GM12874 (cell line): ENCODE measurements around the gene NXPE4.

ENCODE experiments used
- CTCF ChIP-seq: IDR thresholded peaks from 2 replicates; pipeline ENCODE4 v1.5.1; 2011; ENCODE audit warnings: low read depth, mild to moderate bottlenecking, control low read depth, low read length, moderate library complexity; ENCODE audit not compliant: insufficient read depth

Gene NXPE4

DNA sequence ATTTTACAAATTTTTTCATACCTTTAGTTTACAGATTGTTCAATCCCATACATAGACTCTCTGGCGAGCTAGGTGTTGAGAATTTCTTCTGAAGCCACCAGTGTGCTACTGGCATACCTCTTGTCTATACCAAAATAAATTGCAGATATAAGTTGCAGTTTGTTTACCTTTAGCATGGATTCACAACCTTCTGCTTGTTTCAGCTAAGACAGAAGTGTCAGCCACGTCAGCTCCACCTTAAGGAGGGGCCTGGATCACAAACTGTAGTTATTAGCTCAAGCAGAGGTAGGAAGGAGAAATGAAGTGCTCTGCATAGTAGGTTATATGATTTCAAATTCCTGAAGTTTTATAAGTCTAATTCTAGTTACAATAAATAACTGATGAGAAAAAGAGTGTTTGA lies at the start of gene NXPE4:
TSS of gene NXPE4 (minus strand) at position 216 of the 400 bp plus-strand sequence. CDS start 1,027 bp downstream, outside the sequence.
- TF ChIP-seq CTCF = no peak

GRCh38 chr11:114625294-114625693 lies 29.7 kb upstream of the NXPE4 start:
- TF ChIP-seq CTCF = no peak

- TF ChIP-seq CTCF = no peak
Measured at GRCh38 chr11:114624455-114625207, 29.0 kb upstream of the NXPE4 start.

DNA sequence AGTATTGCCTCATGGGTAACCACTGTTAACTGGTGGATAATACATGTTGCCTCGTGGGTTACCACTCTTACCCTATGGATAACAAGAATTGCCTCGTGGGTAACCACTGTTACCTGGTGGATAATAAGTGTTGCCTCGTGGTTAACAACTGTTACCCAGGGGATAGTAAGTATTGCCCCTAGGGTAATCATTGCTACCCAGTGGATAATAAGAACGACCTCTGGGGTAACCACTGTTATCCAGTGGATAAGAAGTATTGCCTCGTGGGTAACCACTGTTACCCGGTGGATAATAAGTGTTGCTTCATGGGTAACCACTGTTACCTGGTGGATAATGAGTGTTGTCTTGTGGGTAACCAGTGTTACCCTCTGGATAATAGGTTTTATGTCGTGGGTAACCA lies 28.1 kb upstream of the NXPE4 start:
- TF ChIP-seq CTCF = no peak

GRCh38 chr11:114622858-114623257 lies 27.3 kb upstream of the NXPE4 start:
- no peak for TF ChIP-seq CTCF

- TF ChIP-seq CTCF = no peak
Measured at GRCh38 chr11:114621950-114622809, 26.6 kb upstream of the NXPE4 start.

- TF ChIP-seq CTCF = no peak
Measured at GRCh38 chr11:114621072-114621471, 25.5 kb upstream of the NXPE4 start.
